HFFc6 (cell line): ENCODE measurements around the gene ATG16L2. TPM values are rescaled to one million over a fixed set of nuclear protein-coding genes. Genes with fewer than 3 reads are reported as not detected.
"Not testable (repeated sequence)": the region's sequence is repeated elsewhere in the genome, so short reads cannot be mapped to it uniquely, and the experiment has no call there.

Experiments
- DNase-seq: peaks from one replicate; pipeline ENCODE4 v3.0.0-alpha.2; 2018
- H3K27ac Mint-ChIP-seq: 2 replicates; pipeline ENCODE4 v1.8.0; 2020; ENCODE audit warnings: mild to moderate bottlenecking, mixed read lengths
- H3K27me3 Mint-ChIP-seq: 2 replicates; pipeline ENCODE4 v1.8.0; 2021; ENCODE audit warnings: mild to moderate bottlenecking, moderate library complexity, mixed read lengths; ENCODE audit not compliant: insufficient read depth
- H3K36me3 Mint-ChIP-seq: 2 replicates; pipeline ENCODE4 v1.8.0; 2021; ENCODE audit warnings: low read depth, mixed read lengths
- H3K4me1 Mint-ChIP-seq: 2 replicates; pipeline ENCODE4 v1.8.0; 2020; ENCODE audit warnings: low read depth, mixed read lengths
- H3K4me3 Mint-ChIP-seq: 2 replicates; pipeline ENCODE4 v1.8.0; 2020; ENCODE audit warnings: mild to moderate bottlenecking, moderate library complexity, mixed read lengths
- H3K9me3 Mint-ChIP-seq: 2 replicates; pipeline ENCODE4 v1.8.0; 2020; ENCODE audit warnings: mild to moderate bottlenecking, mixed read lengths
- CTCF ChIP-seq: fragments of 200-600 bp; sonication (generic); IDR thresholded peaks from 2 replicates; pipeline ENCODE4 v1.5.0; 2021; ENCODE audit warnings: antibody characterized with exemption, mild to moderate bottlenecking
- total RNA-seq, 6 experiments: library from RNA; stranded (reverse); fragmentation: NEBNext Ultra II Directional; extraction: Animal tissue kit (Norgen Biotek cat#: 25700); gene quantifications; 2 replicates in 1 of 6; 3 replicates in 5 of 6; pipeline ENCODE4 v1.2.3, GENCODE V29; 2021

ATG16L2 gene
- total RNA-seq, 6 experiments from 2014 or later: 5.4 to 9.5 (median 7.6) TPM

- peaks cover 8% of the 10 kb centered on the region for H3K4me1 Mint-ChIP-seq
- H3K27ac Mint-ChIP-seq: no peak overlapping the region
- H3K36me3 Mint-ChIP-seq: peaks cover 12% of the 10 kb centered on the region
- no peak for TF ChIP-seq CTCF
- DNase-seq: no peak
- no peak overlapping the region for H3K4me3 Mint-ChIP-seq
- H3K9me3 Mint-ChIP-seq: no peaks in the 10 kb centered on the region
- no peaks in the 10 kb centered on the region; the same call in 1 of the 2 replicates for H3K27me3 Mint-ChIP-seq
Measured at GRCh38 chr11:72805216-72805615, 9.0 kb upstream of the ATG16L2 start.

GRCh38 chr11:72806378-72806777 lies 7.8 kb upstream of the ATG16L2 start:
- peaks cover 15% of the 10 kb centered on the region for H3K4me1 Mint-ChIP-seq
- H3K27me3 Mint-ChIP-seq, H3K27ac Mint-ChIP-seq, H3K9me3 Mint-ChIP-seq, H3K4me3 Mint-ChIP-seq, DNase-seq: not testable (repeated sequence)
- peaks cover 17% of the 10 kb centered on the region for H3K36me3 Mint-ChIP-seq

- no peak for TF ChIP-seq CTCF
- H3K9me3 Mint-ChIP-seq: no peaks in the 10 kb centered on the region
- DNase-seq: no peak
- H3K27ac Mint-ChIP-seq: peak overlapping the region; percentile 31; the same call in 1 of the 2 replicates
- peaks cover 21% of the 10 kb centered on the region for H3K36me3 Mint-ChIP-seq
- no peaks in the 10 kb centered on the region; the same call in 1 of the 2 replicates for H3K27me3 Mint-ChIP-seq
- no peak overlapping the region for H3K4me3 Mint-ChIP-seq
- peaks cover 20% of the 10 kb centered on the region for H3K4me1 Mint-ChIP-seq
Measured at GRCh38 chr11:72807021-72807693, 7.1 kb upstream of the ATG16L2 start.

GRCh38 chr11:72807792-72808191 lies 6.4 kb upstream of the ATG16L2 start:
- H3K27me3 Mint-ChIP-seq: no peaks in the 10 kb centered on the region; the same call in 1 of the 2 replicates
- TF ChIP-seq CTCF: no peak
- H3K27ac Mint-ChIP-seq: no peak overlapping the region
- H3K4me3 Mint-ChIP-seq: no peak overlapping the region
- H3K4me1 Mint-ChIP-seq: peaks cover 27% of the 10 kb centered on the region
- peaks cover 21% of the 10 kb centered on the region for H3K36me3 Mint-ChIP-seq
- DNase-seq: no peak
- H3K9me3 Mint-ChIP-seq: no peaks in the 10 kb centered on the region

- DNase-seq: no peak
- Mint-ChIP-seq H3K27ac (peak overlapping the region; percentile 49), H3K27me3 (no peaks in the 10 kb centered on the region; the same call in 1 of the 2 replicates), H3K4me1 (peaks cover 32% of the 10 kb centered on the region), H3K9me3 (no peaks in the 10 kb centered on the region), H3K36me3 (peaks cover 21% of the 10 kb centered on the region), H3K4me3 (no peak overlapping the region)
- TF ChIP-seq CTCF: no peak
Measured at GRCh38 chr11:72808331-72808798, 5.8 kb upstream of the ATG16L2 start.

- Mint-ChIP-seq H3K36me3 (peaks cover 18% of the 10 kb centered on the region), H3K27ac (peak overlapping the region; percentile 46; the same call in 1 of the 2 replicates), H3K27me3 (peaks cover 12% of the 10 kb centered on the region), H3K4me1 (peaks cover 58% of the 10 kb centered on the region), H3K4me3 (peak overlapping the region; percentile 95)
- not testable (repeated sequence) for H3K9me3 Mint-ChIP-seq, DNase-seq
Measured at GRCh38 chr11:72811686-72812085, 2.5 kb upstream of the ATG16L2 start.
